NAMALWA (cell line): ENCODE results near the gene LYL1.

Experiments
- DNase-seq: peaks from one replicate; pipeline ENCODE4 v3.0.0-alpha.2; 2015; ENCODE audit warnings: low spot score

Gene LYL1

DNA sequence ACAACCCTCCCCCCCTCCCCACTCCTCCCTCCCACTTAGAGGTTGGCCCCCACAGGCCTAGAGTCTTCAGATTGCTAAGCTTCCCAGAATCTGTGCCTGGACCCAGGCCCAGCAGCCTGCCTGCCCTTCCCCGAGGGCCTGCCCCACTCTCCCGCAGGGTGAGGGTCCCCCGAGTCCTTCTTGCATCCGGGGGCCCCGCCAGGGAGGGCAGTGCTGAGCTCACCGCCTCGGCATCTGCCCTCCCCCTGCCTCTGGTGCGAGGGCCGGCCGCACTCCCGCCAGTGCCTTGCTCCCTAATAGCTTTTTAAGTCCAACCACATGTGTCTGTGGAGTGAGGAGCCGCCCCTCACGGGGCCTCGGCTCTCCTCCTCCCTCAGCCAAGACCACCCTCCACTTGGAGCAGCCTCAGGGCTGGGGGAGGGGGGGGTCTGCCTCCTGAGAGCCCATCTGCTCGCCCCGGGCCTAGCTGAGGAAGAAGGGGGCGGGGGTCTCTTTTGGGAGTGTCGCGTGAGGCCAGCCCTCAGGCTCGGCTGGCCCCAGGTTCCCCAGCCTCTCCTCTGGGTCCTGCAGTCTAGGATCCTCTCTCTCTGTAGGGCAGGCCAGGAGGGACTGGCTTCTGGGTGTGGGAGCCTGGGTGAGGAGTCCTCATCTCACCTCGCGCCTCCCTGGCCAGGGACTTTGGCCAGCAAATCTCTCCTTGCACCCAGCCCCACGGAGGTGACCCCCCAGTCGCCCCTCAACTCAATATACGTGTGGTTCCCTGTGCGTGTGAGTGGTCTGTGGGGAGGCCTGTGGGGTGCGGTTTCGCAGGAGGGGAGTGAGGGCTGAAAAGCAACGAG, 47.2 kb downstream of the LYL1 start:
- no peak for DNase-seq

DNA sequence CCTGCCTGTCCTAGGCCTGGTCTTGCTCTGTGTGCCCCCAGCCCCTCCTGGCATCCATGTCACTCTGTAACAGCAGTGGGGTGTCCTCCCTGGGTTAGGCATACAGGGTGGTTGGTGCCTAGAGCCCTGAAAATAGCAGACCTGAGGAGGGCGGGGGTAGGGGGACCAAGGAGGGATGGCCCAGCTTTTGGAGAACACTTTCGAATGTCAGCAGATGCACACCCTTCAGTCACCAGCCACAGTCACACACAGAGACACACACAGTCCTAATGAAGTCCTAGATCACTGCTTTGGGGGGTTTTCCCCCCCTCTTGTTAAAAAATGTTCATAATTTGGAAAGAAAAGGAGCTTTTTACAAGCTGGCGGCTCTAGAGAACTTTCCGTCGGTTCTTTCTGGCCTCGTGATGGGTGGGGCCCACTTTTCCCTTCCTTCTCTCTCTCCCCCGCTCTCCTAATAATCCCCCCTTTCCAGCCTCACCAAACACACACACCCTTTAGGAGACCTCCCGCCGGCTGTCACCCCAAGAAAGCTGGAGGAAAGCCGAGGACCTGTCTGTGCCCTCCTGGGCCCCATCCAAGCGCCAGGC, 47.9 kb downstream of the LYL1 start:
- no peak for DNase-seq

DNA sequence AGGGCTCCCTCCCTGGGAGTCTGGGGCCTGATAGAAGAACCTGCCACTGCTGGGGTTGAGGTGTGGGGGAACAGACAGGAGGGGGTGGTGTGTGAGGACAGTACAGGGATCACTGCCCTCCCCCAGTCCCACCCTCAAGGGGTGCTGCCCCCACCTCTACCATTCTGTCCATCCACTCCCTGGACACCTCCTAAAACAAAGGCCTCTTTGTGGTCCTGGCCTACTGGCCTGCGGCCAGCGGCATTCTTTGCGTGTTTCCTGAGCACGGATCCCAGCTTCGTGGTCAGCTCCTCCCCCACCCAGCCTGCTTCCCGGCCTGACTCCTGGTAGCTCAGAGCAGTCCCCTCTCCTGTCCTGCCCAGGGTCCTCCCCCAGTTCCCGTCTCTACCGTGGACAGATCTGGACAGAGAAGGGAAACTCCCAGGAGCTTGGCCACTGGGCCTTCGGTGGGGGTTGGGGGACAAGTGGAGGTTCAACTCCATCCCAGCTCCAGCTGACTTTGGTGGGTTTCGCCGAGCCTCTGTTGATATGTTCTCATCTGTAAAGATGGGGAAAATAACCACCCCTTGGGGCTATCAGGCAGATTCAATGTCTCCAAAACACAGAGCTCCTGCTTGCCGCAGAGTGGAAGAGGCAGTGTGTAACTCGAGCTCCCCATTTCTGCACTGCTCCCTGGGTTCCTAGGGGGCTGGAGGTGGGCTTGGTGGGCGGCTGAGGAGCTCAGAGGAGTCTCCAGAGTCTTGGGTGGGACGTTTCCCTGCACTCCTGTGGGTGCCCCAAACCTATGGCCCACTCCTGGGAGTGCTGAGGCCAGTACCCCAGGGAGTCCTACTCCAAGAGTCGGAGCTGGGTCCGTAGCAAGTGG, 48.7 kb downstream of the LYL1 start:
- no peak for DNase-seq

DNA sequence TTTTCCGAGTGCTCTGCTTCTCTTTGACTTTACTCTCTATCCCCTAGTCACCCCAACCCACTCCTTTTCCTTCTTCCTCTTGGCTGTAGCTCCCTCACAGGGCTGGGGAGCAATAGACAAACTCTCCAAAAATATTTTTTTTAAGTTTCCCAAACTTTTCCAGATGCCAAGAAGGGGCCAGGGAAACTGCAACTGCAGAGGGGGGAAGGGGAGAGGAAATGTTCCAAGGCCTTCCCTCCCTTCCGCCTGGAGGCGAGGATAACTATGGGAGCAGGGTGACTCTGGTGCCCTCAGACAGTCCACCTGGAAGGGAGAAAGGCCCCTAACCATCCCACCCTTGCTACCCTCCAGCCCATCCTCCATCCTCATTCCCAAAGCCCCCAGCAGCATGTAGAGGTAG, 49.4 kb downstream of the LYL1 start:
- no peak for DNase-seq

DNA sequence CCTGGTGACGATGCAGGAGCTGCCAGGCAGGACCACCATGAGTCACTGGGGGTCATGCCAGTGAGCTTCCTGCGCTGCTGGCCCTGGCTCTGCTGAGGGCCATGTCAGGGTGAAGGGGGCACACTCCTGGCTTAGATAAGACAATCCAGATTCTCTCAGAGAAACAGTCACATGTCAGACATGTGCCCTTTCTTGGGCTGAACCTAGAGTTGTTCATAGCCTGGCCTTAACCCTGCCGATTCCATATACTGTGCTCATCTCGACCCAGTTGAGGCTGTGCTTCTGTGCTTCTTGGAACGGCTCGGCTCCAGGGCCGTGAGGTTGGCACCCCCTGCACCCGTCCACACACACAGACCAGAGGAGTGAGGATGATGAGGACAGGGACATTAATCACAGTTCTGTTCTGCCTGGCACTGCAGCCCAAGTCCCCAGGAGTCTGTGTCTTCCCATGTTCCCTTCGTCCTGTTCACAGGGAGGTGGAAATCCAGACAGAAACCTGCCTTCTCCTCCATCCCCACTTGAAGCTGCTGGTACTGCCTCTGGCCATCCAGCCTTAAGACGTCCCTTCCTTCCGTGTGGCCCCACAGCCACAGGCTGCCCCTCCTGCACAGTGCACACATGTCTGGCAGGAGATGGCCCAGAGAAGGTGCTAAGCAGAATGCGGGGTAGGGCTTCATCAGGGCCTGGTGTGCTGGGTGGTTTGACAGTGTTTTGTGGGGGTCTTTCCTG, 50.0 kb downstream of the LYL1 start:
- no peak for DNase-seq

DNA sequence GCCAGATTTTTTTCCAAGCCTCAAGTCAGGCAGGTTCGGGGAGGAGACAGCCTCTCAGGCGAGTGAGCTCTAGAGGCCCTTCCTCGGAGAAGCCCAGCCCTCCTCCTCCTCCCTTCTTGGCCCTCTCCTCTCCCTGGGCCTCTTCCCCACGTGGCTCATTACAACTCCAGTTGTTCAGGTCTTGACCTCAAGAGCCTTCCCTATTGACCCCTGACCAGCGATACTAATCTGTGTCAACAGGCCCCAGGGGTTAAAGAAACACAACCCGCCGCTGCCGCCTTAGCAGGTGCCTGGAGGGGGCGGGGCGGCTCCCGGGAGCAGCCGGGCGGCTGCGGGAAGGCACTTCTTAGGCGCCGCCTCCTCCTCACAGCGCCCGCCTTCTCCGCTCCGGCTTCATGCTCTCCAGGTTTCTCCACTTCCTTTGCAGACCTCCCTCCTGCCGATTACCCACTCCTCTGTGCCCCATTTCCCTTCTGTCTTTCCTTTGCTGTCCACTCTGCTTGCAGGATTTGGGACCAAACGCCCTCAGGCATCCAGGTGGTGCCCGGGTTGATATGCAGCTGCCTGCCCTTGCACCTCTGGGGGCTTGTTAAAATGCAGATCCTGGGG, 51.0 kb downstream of the LYL1 start:
- no peak for DNase-seq

DNA sequence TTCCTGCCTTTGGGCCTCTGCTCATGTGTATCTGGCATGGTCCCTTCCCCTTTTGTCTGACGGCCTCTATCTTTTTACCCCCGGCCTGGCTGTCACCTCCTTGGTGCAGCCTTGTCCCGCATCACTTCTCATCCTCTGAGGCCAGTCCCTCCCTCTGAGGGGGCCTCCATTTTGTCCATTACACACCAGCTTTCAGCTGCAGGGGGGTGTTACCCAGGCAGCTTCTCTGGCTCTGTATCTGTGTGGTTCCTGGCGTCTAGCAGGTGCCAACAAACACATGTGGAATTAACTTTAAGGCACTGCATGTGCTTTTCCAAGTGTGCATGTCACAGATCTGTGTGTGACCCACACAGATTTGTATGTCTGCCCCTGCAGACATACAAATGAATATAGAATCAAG, 52.4 kb downstream of the LYL1 start:
- DNase-seq, result no peak
